Measurements from ENCODE around the gene SORCS3.

The SORCS3 gene

GRCh38 chr10:105195831-105196230 lies 554.7 kb downstream of the SORCS3 start:
- ATAC-seq: no peak

- no peak for ATAC-seq
Measured at GRCh38 chr10:105197598-105198364, 556.7 kb downstream of the SORCS3 start.

- ATAC-seq: no peak
Measured at GRCh38 chr10:105206616-105207015, 565.5 kb downstream of the SORCS3 start.

GRCh38 chr10:105207476-105207995 lies 566.4 kb downstream of the SORCS3 start:
- no peak for ATAC-seq

GRCh38 chr10:105210546-105210945 lies 569.5 kb downstream of the SORCS3 start:
- no peak for ATAC-seq

- no peak for ATAC-seq
Measured at GRCh38 chr10:105237685-105238084, 596.6 kb downstream of the SORCS3 start.

- ATAC-seq: no peak
Measured at GRCh38 chr10:105239311-105240219, 598.5 kb downstream of the SORCS3 start.

- ATAC-seq: no peak
Measured at GRCh38 chr10:105241254-105241653, 600.2 kb downstream of the SORCS3 start.

- ATAC-seq: no peak
Measured at GRCh38 chr10:105243381-105243780, 602.3 kb downstream of the SORCS3 start.

- no peak for ATAC-seq
Measured at GRCh38 chr10:105243825-105244224, 602.7 kb downstream of the SORCS3 start.

GRCh38 chr10:105247831-105248499 lies 606.9 kb downstream of the SORCS3 start:
- ATAC-seq: no peak

- no peak for ATAC-seq
Measured at GRCh38 chr10:105252911-105253310, 611.8 kb downstream of the SORCS3 start.

- no peak for ATAC-seq
Measured at GRCh38 chr10:105253515-105254212, 612.6 kb downstream of the SORCS3 start.

GRCh38 chr10:105258036-105258673 lies 617.1 kb downstream of the SORCS3 start:
- no peak for ATAC-seq

GRCh38 chr10:105258674-105259065 lies 617.6 kb downstream of the SORCS3 start:
- no peak for ATAC-seq

GRCh38 chr10:105259201-105259600 lies 618.1 kb downstream of the SORCS3 start:
- ATAC-seq: no peak

GRCh38 chr10:105262666-105263065 lies 621.6 kb downstream of the SORCS3 start:
- ATAC-seq: no peak

GRCh38 chr10:105266966-105267539 lies 626.0 kb downstream of the SORCS3 start:
- no peak for ATAC-seq

- ATAC-seq: no peak
Measured at GRCh38 chr10:105268961-105269360, 627.9 kb downstream of the SORCS3 start.

GRCh38 chr10:105269689-105270088 lies 628.6 kb downstream of the SORCS3 start:
- no peak for ATAC-seq

- no peak for ATAC-seq
Measured at GRCh38 chr10:105274556-105275070, 633.5 kb downstream of the SORCS3 start.

Data from activated CD4-positive, CD25-positive, alpha-beta regulatory T cell treated with anti-CD3 and anti-CD28 coated beads, Interleukin-2, amount 50 U/mL, for 24 hours (primary cell).